Stimulated activated CD8-positive, alpha-beta memory T cell treated with anti-CD3 and anti-CD28 coated beads, Interleukin-7, amount 100 ng/mL, for 24 hours (primary cell): Measurements from ENCODE around the gene ZRSR2.
"Not testable (repeated sequence)": the region's sequence is repeated elsewhere in the genome, so short reads cannot be mapped to it uniquely, and the experiment has no call there.

Experiments
- DNase-seq: peaks from one replicate; pipeline ENCODE4 v3.0.0-alpha.2; 2020; ENCODE audit warnings: low read depth

The ZRSR2 gene

GRCh38 chrX:15804563-15804962 is 14.3 kb downstream of the ZRSR2 start:
- DNase-seq: no peak

- no peak for DNase-seq
Observed at GRCh38 chrX:15808254-15808653, 18.0 kb downstream of the ZRSR2 start.

- DNase-seq: no peak
Observed at GRCh38 chrX:15812192-15812938, 22.1 kb downstream of the ZRSR2 start.

GRCh38 chrX:15813416-15813815 is 23.1 kb downstream of the ZRSR2 start:
- no peak for DNase-seq

GRCh38 chrX:15814771-15815365 is 24.6 kb downstream of the ZRSR2 start:
- no peak for DNase-seq

- no peak for DNase-seq
Observed at GRCh38 chrX:15815779-15816437, 25.6 kb downstream of the ZRSR2 start.

GRCh38 chrX:15816438-15816809 is 26.1 kb downstream of the ZRSR2 start:
- DNase-seq: no peak

- no peak for DNase-seq
Observed at GRCh38 chrX:15816886-15817285, 26.6 kb downstream of the ZRSR2 start.

GRCh38 chrX:15820106-15821073 is 30.1 kb downstream of the ZRSR2 start:
- DNase-seq: no peak

- DNase-seq: no peak
Observed at GRCh38 chrX:15822922-15823321, 32.6 kb downstream of the ZRSR2 start.

GRCh38 chrX:15825936-15826335 is 35.7 kb downstream of the ZRSR2 start:
- DNase-seq: no peak

- DNase-seq: no peak
Observed at GRCh38 chrX:15829217-15829616, 38.9 kb downstream of the ZRSR2 start.

GRCh38 chrX:15831347-15831746 is 41.1 kb downstream of the ZRSR2 start:
- DNase-seq: not testable (repeated sequence)

GRCh38 chrX:15834053-15834452 is 43.8 kb downstream of the ZRSR2 start:
- DNase-seq: no peak

GRCh38 chrX:15834827-15835595 is 44.7 kb downstream of the ZRSR2 start:
- no peak for DNase-seq

- DNase-seq: no peak
Observed at GRCh38 chrX:15838017-15838416, 47.7 kb downstream of the ZRSR2 start.

- DNase-seq: no peak
Observed at GRCh38 chrX:15841853-15842516, 51.7 kb downstream of the ZRSR2 start.

- no peak for DNase-seq
Observed at GRCh38 chrX:15843960-15844359, 53.7 kb downstream of the ZRSR2 start.

GRCh38 chrX:15848576-15848975 is 58.3 kb downstream of the ZRSR2 start:
- DNase-seq: no peak

- no peak for DNase-seq
Observed at GRCh38 chrX:15849555-15849954, 59.3 kb downstream of the ZRSR2 start.

- no peak for DNase-seq
Observed at GRCh38 chrX:15853586-15854079, 63.3 kb downstream of the ZRSR2 start.
